T-cell (primary cell): ENCODE measurements around the gene BMP5. TPM values are rescaled to one million over a fixed set of nuclear protein-coding genes. Genes with fewer than 3 reads are reported as not detected.

Experiments
- ATAC-seq, 4 experiments: fragments of 200-7000 bp in 3 of 4; fragments of 150-1000 bp in 1 of 4; cut with Tn5 transposase; replicated peaks in 1 of 4; 1 replicate in 3 of 4; 2 replicates in 1 of 4; pipeline ENCODE4 v1.10.0; 2021; ENCODE audit warnings: moderate library complexity in 3 of 4, mild to moderate bottlenecking in 2 of 4, moderate number of reproducible peaks in 1 of 4
- CTCF ChIA-PET, 2 donors: fragments of 300-600 bp; sonication (Branson Sonifier 250); formaldehyde crosslinking; loops; one replicate each; lab custom pipeline; 2022; ENCODE audit warnings: antibody characterized with exemption in 2 of 2; lab: Charles Lee
- POLR2A ChIA-PET, 2 donors: fragments of 300-600 bp; sonication (Branson Sonifier 250); formaldehyde crosslinking; loops; one replicate each; lab custom pipeline; 2022; ENCODE audit warnings: antibody characterized with exemption in 2 of 2; lab: Charles Lee
- DNase-seq, 35 experiments: peaks; one replicate each; pipeline versions ENCODE4 v3.0.0 to v3.0.0-alpha.2; 2013 to 2023
- H3K27ac ChIP-seq: one replicate; pipeline ENCODE4 v1.5.1; 2013; ENCODE audit warnings: low read length
- H3K27me3 ChIP-seq, 2 experiments: replicated peaks in 1 of 2; 1 replicate in 1 of 2; 2 replicates in 1 of 2; pipeline versions ENCODE4 v1.6.1 to v1.7.0; 2013; ENCODE audit warnings: low read length in 1 of 2, mixed read lengths in 1 of 2; ENCODE audit not compliant: control insufficient read depth in 2 of 2, insufficient read depth in 2 of 2; ENCODE audit errors: extremely low read depth in 1 of 2
- H3K36me3 ChIP-seq, 2 donors: 1 replicate in 1 of 2; 2 replicates in 1 of 2; pipeline versions ENCODE4 v1.6.1 to v1.7.0; 2013; ENCODE audit warnings: low read length in 1 of 2; ENCODE audit not compliant: control insufficient read depth in 2 of 2, insufficient read depth in 1 of 2; ENCODE audit errors: extremely low read depth in 1 of 2
- H3K4me1 ChIP-seq, 2 experiments: 1 replicate in 1 of 2; 2 replicates in 1 of 2; pipeline versions ENCODE4 v1.6.1 to v1.7.0; 2013; ENCODE audit warnings: low read length in 2 of 2, mixed read lengths in 1 of 2; ENCODE audit not compliant: insufficient read depth in 2 of 2, control insufficient read depth in 1 of 2; ENCODE audit errors: extremely low read depth in 1 of 2
- H3K4me3 ChIP-seq, 2 donors: 1 replicate in 1 of 2; 2 replicates in 1 of 2; pipeline versions ENCODE4 v1.5.1 to v1.7.0; 2013; ENCODE audit warnings: mild to moderate bottlenecking in 2 of 2, low read length in 1 of 2, moderate library complexity in 1 of 2; ENCODE audit not compliant: control insufficient read depth in 1 of 2; ENCODE audit errors: extremely low read depth in 1 of 2
- H3K9me3 ChIP-seq: 2 replicates; pipeline ENCODE4 v1.7.0; 2013
- H3K27ac Mint-ChIP-seq, 2 donors: one replicate each; pipeline ENCODE4 v1.8.0; 2020 to 2021; ENCODE audit warnings: mild to moderate bottlenecking in 2 of 2, mixed read lengths in 2 of 2
- H3K27me3 Mint-ChIP-seq, 2 donors: one replicate each; pipeline ENCODE4 v1.8.0; 2021 to 2022; ENCODE audit warnings: mixed read lengths in 2 of 2
- H3K36me3 Mint-ChIP-seq: one replicate; pipeline ENCODE4 v1.8.0; 2021; ENCODE audit warnings: mixed read lengths
- H3K4me1 Mint-ChIP-seq, 3 donors: one replicate each; pipeline ENCODE4 v1.8.0; 2020 to 2022; ENCODE audit warnings: mixed read lengths in 3 of 3, mild to moderate bottlenecking in 1 of 3
- H3K4me3 Mint-ChIP-seq, 3 donors: one replicate each; pipeline ENCODE4 v1.8.0; 2020 to 2022; ENCODE audit warnings: mild to moderate bottlenecking in 3 of 3, mixed read lengths in 3 of 3, moderate library complexity in 3 of 3
- H3K9me3 Mint-ChIP-seq, 3 donors: one replicate each; pipeline ENCODE4 v1.8.0; 2020 to 2022; ENCODE audit warnings: mixed read lengths in 3 of 3
- WGBS: methylation state at CpG from one replicate; pipeline ENCODE4 v1.1.5; 2013; ENCODE audit warnings: missing lambda C conversion rate; ENCODE audit not compliant: insufficient coverage; 5-methylcytosine and 5-hydroxymethylcytosine counted together
- total RNA-seq, 35 experiments: library from RNA in 6 of 35; stranded (reverse) in 6 of 35; fragments of 120-200 nt in 1 of 35; gene quantifications; one replicate each; pipeline versions ENCODE4 v1.2.1 to v1.2.4 and lab custom pipeline; 2013 to 2026

Gene BMP5
- total RNA-seq, 5 donors from 2014 or later (not counting 1 experiment from before 2014, with no cell fraction given), result not detected

DNA sequence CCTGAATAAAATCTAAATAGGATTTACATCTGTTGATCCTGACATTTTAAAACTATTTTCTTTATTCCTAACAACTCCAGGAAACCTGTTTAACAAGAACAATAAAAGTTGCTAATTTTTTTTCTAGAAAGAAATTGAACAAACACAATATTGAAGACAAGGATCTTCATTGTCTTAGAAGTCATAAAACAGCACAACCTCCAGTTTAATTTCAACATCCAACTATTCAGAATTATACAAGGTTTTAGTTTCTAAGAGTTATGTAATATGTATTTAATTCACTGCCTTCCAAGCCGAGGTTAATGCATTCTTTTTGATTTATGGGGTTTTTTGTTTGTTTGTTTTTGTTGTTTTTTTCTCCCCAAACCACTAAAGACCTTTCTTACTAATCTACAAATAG, 7.2 kb downstream of the BMP5 start:
- Histone ChIP-seq H3K36me3 (no peaks in the 10 kb centered on the region), H3K9me3 (no peaks in the 10 kb centered on the region), H3K27me3 (no peaks in the 10 kb centered on the region), H3K27ac (no peak overlapping the region), H3K4me3 (no peak overlapping the region), H3K4me1 (no peaks in the 10 kb centered on the region)
- peaks cover 0 to 5% (median 0%) of the 10 kb centered on the region in 3 donors for H3K9me3 Mint-ChIP-seq
- H3K4me1 Mint-ChIP-seq, result no peaks in the 10 kb centered on the region
- no peaks in the 10 kb centered on the region for H3K27me3 Mint-ChIP-seq
- no peak overlapping the region for H3K4me3 Mint-ChIP-seq
- DNase-seq (no peak), ATAC-seq (no peak)
- ChIA-PET CTCF (no interaction called here), POLR2A (no interaction called here)
- WGBS, result no CpG with 5 or more reads among the region's 1 CpG
- H3K36me3 Mint-ChIP-seq, result no peaks in the 10 kb centered on the region
- H3K27ac Mint-ChIP-seq, result no peak overlapping the region

DNA sequence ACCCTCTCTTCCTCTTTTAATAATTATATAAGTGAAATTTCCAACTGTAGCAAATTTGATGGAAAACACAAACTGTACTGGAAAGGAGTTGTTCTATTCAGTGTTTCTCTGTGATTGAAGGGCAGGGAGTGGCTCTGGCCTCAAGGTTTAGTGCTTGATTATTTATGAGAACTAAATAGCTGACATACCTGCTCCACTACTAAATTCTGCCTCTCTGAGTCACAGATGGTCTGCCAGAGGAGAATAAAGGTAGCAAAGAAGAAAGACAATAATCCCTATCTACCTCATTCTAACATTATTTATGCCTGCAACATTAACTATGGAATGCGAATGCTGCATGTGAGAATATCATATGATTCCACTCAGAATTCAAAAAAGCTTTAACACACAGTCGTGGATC, 9.3 kb downstream of the BMP5 start:
- Mint-ChIP-seq H3K27me3 (no peaks in the 10 kb centered on the region), H3K27ac (no peak overlapping the region), H3K4me3 (no peak overlapping the region), H3K4me1 (no peaks in the 10 kb centered on the region), H3K36me3 (no peaks in the 10 kb centered on the region), H3K9me3 (peaks cover 3 to 6% (median 5%) of the 10 kb centered on the region in 3 donors)
- H3K27me3 ChIP-seq, result no peaks in the 10 kb centered on the region
- H3K27ac ChIP-seq, result no peak overlapping the region
- H3K9me3 ChIP-seq, result no peaks in the 10 kb centered on the region
- no peaks in the 10 kb centered on the region for H3K4me1 ChIP-seq
- no peak for DNase-seq
- no peak for ATAC-seq
- H3K4me3 ChIP-seq, result no peak overlapping the region
- H3K36me3 ChIP-seq, result no peaks in the 10 kb centered on the region
- POLR2A ChIA-PET, result no interaction called here
- CTCF ChIA-PET, result no interaction called here
- WGBS, result no CpG with 5 or more reads among the region's 2 CpGs

DNA sequence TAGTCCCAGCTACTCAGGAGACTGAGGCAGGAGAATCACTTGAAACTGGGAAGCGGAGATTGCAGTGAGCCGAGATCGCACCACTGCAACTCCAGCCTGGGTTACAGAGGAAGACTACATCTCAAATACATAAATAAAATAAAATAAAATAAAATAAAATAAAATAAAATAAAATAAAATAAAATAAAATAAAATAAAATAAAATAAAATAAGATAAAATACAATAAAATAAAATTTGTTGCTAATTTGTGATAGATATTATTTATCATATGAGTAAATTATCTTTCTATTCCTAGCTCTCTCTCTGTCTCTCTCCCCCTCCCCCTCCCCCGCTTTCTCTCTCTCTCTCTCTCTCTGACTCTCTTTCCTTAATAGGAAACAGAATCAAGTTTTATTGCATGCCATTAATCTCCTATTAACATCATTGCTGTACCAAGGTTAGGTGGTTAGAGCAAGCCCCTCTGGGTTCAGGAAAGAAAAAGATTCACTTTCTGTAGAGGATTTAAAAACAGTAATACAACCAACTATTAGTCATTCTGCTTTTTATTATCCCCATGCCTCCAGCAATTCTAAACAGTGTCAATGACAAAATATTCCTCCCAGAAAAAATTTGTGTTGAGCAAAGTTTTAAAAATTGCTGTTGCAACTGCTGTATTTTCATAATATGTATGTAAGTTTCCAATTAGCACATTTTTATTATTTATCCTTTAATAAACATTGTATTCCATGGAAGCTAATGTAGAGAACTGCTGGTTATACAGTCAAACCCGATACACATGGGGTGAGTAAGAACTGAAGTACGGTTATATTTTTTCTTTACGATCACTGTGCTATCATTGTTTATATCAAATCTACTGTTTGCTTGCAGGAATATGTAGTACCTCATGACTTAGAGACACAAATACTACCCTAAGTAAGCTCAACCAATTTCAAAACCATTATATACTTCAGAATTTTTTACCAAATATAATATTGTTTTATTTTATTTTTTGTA, 22.1 kb downstream of the BMP5 start:
- no CpG with 5 or more reads among the region's 7 CpGs for WGBS
- no peaks in the 10 kb centered on the region for H3K4me1 Mint-ChIP-seq
- H3K27me3 Mint-ChIP-seq, result no peaks in the 10 kb centered on the region
- Histone ChIP-seq H3K27ac (no peak overlapping the region), H3K9me3 (no peaks in the 10 kb centered on the region), H3K4me1 (no peaks in the 10 kb centered on the region), H3K4me3 (no peak overlapping the region), H3K36me3 (no peaks in the 10 kb centered on the region), H3K27me3 (no peaks in the 10 kb centered on the region)
- DNase-seq (no peak), ATAC-seq (no peak)
- ChIA-PET POLR2A (no interaction called here), CTCF (no interaction called here)
- no peak overlapping the region for H3K27ac Mint-ChIP-seq
- H3K9me3 Mint-ChIP-seq, result peaks cover 0 to 5% (median 0%) of the 10 kb centered on the region in 3 donors
- no peaks in the 10 kb centered on the region for H3K36me3 Mint-ChIP-seq
- no peak overlapping the region for H3K4me3 Mint-ChIP-seq

DNA sequence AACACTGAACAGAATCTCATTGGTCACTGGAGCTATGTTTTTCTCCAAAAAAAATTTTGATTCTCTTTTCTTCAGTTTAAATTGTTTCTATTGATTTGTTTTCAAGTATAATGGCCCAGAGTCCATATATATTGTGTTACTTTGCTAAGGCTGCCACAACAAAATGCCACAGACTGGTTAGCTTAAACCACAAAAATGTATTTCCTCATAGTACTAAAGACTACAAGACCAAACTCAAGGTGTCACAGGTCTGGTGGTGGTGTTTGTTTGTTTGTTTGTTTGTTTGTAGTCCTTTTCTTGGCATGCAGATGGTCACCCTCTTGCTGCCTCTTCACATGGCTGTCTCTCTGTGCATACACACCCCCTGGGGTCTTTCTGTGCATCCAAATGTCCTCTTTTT, 34.0 kb downstream of the BMP5 start:
- no peak overlapping the region for H3K27ac ChIP-seq
- no peaks in the 10 kb centered on the region for H3K4me1 ChIP-seq
- ChIA-PET CTCF (no interaction called here), POLR2A (interaction anchor here in 1 of 2 donors (0.7 kb wide), 1 partner anchor 39 kb away, joined by 3 read pairs; no protein-coding TSS in a partner anchor)
- Mint-ChIP-seq H3K4me3 (no peak overlapping the region), H3K27me3 (no peaks in the 10 kb centered on the region), H3K4me1 (no peaks in the 10 kb centered on the region), H3K9me3 (peaks cover 7 to 16% (median 16%) of the 10 kb centered on the region in 3 donors), H3K36me3 (no peaks in the 10 kb centered on the region), H3K27ac (no peak overlapping the region)
- no peak overlapping the region for H3K4me3 ChIP-seq
- no peaks in the 10 kb centered on the region for H3K27me3 ChIP-seq
- no peaks in the 10 kb centered on the region for H3K9me3 ChIP-seq
- no peak for ATAC-seq
- H3K36me3 ChIP-seq, result no peaks in the 10 kb centered on the region
- DNase-seq, result no peak

DNA sequence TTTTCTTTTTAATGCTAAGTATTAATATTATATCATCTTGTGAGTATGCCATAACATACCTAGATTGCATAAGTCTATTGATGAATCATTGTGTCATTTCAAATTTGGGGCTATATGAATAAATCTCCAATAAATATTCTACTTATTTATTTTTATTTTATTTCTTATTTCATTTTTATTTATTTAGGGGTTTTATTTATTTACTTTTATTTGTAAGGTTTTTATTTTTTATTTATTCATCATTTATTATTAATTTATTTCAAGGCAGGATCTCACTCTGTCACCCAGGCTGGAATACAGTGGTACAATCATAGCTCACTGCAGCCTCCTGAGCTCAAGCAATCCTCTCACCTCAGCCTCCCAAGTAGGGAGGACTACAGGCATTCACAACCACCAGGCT, 36.3 kb downstream of the BMP5 start:
- Mint-ChIP-seq H3K27ac (no peak overlapping the region), H3K9me3 (peaks cover 5 to 16% (median 14%) of the 10 kb centered on the region in 3 donors), H3K4me1 (no peaks in the 10 kb centered on the region), H3K27me3 (no peaks in the 10 kb centered on the region), H3K36me3 (no peaks in the 10 kb centered on the region), H3K4me3 (no peak overlapping the region)
- no peak for ATAC-seq
- DNase-seq, result no peak
- H3K27me3 ChIP-seq, result no peaks in the 10 kb centered on the region
- no peak overlapping the region for H3K4me3 ChIP-seq
- H3K4me1 ChIP-seq, result no peaks in the 10 kb centered on the region
- ChIA-PET POLR2A (no interaction called here), CTCF (no interaction called here)
- no peaks in the 10 kb centered on the region for H3K9me3 ChIP-seq
- no peak overlapping the region for H3K27ac ChIP-seq
- H3K36me3 ChIP-seq, result no peaks in the 10 kb centered on the region

DNA sequence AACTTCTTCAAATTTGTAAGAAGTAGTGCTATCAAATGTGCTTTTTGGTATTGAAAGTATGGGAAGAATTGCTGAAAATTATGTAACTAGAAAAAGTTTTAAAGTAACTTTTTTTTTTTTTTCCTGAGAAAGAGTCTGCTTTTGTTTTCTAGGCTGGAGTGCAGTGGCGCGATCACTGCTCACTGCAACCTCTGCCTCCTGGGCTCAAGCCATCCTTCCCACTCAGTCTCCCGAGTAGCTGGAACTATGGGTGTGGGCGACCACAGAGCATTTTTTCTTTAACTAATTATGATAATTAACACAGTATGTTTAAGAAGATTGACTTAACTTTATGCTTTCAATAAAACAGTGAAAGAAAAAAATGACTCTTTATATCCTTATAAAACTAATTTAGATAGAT, 38.4 kb downstream of the BMP5 start:
- Histone ChIP-seq H3K9me3 (no peaks in the 10 kb centered on the region), H3K27ac (no peak overlapping the region), H3K27me3 (no peaks in the 10 kb centered on the region), H3K4me3 (no peak overlapping the region), H3K4me1 (no peaks in the 10 kb centered on the region), H3K36me3 (no peaks in the 10 kb centered on the region)
- Mint-ChIP-seq H3K4me1 (no peaks in the 10 kb centered on the region), H3K36me3 (no peaks in the 10 kb centered on the region), H3K27ac (no peak overlapping the region), H3K4me3 (no peak overlapping the region), H3K9me3 (peaks cover 2 to 14% (median 12%) of the 10 kb centered on the region in 3 donors), H3K27me3 (no peaks in the 10 kb centered on the region)
- DNase-seq (no peak), ATAC-seq (no peak)
- no CpG with 5 or more reads among the region's 4 CpGs for WGBS
- POLR2A ChIA-PET, result no interaction called here
- CTCF ChIA-PET, result no interaction called here
